Ishikawa (cell line): ENCODE results near the gene KPNA4.

Source experiments
- CEBPB ChIP-seq: IDR thresholded peaks from 2 replicates; pipeline ENCODE4 v1.6.1; 2012
- RAD21 ChIP-seq: IDR thresholded peaks from 2 replicates; pipeline ENCODE4 v1.6.1; 2012; ENCODE audit warnings: low read depth
- TCF12 ChIP-seq: IDR thresholded peaks from 2 replicates; pipeline ENCODE4 v1.6.1; 2012; ENCODE audit warnings: low read depth
- TEAD4 ChIP-seq: IDR thresholded peaks from 2 replicates; pipeline ENCODE4 v1.6.1; 2012

GRCh38 chr3:160470181-160470580 is 95.2 kb downstream of the KPNA4 start:
- TF ChIP-seq TEAD4: no peak
- no peak for TF ChIP-seq TCF12
- TF ChIP-seq RAD21: no peak
- TF ChIP-seq CEBPB: no peak
